Stimulated activated CD4-positive, alpha-beta T cell treated with anti-CD3 and anti-CD28 coated beads, Interleukin-15, amount 100 ng/mL, for 48 hours (primary cell): ENCODE measurements around the gene METAP1D.

ENCODE experiments used
- DNase-seq, 2 donors: peaks; one replicate each; pipeline ENCODE4 v3.0.0-alpha.2; 2020; ENCODE audit warnings: low read depth in 2 of 2

Gene METAP1D

DNA sequence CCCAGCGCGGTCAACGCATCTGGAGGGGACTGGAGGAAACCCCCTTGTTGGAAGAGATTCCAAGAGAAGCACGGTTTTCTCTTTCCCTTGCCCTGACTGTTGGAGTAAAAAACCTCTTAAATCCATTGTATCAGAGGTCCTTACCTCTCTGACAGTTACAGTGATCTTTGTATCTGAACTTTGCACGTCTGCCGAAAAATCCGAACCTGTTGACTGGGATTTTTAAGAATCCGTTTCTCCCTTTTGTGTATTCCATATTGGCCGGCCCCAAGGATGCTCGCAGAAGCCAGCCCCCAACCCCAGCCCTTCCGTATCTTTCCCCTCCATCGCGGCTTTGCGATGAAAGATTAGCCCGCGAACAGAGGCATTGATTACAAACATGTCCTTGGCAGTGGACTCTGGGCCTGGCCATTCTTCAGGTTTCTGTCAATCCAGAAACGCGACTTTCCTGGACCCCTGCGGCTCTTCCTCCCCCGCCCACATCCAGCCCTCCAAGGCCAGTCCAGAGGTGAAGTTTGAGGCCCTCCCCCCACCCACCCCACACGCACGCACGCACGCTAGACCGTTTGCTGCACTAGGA is 81.0 kb downstream of the METAP1D start:
- no peak for DNase-seq

GRCh38 chr2:172081221-172082022 is 81.7 kb downstream of the METAP1D start:
- DNase-seq, result no peak

DNA sequence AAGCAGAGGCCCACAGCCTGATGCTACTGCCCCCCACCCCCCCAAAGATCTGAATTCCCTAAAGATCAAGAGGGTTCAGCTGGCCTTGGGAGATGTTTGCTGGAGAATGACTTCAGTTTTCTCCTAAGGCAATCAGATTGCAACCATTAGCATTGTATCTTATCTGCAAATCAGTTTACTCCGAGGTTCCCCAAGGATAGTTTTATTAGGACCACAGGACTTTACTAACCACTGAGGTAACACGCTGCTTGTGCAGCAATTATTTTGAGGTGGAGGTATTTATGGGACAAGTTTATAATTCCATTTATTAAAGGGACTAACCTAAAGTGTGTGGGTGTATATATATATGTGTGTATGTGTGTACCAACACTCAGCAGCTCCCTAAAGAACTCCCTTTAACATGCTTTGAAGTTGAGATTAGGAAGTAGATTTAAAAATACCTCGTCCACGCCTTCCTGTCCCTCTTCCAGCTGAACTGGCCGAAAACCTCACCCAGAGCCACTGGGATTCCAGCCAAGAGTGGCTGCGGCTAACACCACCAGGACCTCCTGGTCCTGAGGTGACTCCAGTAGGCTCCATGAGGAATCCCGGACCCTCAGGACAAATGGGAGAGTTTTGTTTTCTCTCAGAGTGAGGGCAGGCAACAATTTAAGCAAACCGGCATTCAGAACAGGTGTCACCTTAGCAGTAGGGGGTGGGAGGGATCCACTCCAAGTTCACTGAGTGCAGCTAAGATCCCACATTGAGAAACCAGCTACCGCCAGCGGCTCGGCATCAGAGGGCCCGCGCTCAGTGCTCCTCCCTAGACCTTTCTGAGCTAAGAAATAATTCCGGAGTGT is 82.6 kb downstream of the METAP1D start:
- no peak for DNase-seq

DNA sequence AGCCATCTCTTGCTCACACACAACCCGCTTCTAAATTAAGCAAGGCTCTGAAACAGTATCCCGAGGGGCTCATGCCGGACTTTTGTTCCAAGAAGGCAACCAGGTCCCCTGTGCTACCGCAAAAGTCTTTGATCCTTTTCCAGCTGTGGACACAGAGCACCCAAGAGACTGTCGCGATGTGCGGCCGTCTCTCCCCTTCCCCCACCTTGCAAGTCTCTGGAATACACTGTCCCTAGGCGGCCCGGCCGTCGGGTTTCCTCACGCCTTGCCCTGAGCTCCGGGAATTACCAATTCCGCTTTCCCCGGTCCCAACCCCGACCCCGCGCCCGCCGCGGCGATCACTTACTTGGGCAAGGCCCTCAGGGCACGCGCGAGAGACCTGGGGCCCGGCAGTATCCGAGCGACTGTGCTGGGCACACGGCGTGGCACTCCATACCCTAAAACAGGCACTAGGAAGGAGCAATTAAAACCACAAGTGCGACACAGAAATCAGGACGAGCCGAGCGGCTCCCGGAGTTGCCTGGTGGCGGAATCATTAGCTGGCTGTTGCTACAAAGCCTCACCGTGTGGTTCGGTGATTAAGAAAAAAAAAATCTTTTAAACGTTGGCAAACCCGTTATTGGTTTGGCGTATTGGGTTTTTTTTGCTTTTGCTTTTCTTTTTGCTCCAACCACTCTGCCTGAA is 83.3 kb downstream of the METAP1D start:
- DNase-seq, result no peak

GRCh38 chr2:172083628-172084394 is 84.1 kb downstream of the METAP1D start:
- no peak for DNase-seq

DNA sequence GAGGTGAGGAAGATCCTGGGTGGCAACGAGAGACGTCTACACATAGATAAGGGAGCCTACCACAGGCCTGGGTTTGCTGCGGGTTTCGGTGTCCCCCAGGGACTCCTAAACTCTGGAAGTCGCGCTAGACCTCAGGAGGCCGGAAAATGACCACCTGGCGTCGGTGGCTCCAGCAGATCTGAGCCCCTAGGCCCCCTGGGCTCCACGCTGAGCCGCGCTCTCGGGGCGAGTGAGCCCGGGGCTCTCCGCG is 84.6 kb downstream of the METAP1D start:
- no peak for DNase-seq

- peak in 1 of 2 donors; percentile 52 for DNase-seq
Measured at GRCh38 chr2:172084645-172085459, 85.1 kb downstream of the METAP1D start.

- no peak for DNase-seq
Measured at GRCh38 chr2:172085460-172086159, 85.9 kb downstream of the METAP1D start, which contains the start of gene DLX1. Gene DLX1 (plus strand): TSS chr2:172085507. CDS start chr2:172085678, 171 bp downstream.

- no peak for DNase-seq
Measured at GRCh38 chr2:172086241-172087206, 86.8 kb downstream of the METAP1D start.

- DNase-seq, result no peak
Measured at GRCh38 chr2:172087207-172087779, 87.5 kb downstream of the METAP1D start.

GRCh38 chr2:172087780-172088244 is 88.1 kb downstream of the METAP1D start:
- DNase-seq, result no peak

DNA sequence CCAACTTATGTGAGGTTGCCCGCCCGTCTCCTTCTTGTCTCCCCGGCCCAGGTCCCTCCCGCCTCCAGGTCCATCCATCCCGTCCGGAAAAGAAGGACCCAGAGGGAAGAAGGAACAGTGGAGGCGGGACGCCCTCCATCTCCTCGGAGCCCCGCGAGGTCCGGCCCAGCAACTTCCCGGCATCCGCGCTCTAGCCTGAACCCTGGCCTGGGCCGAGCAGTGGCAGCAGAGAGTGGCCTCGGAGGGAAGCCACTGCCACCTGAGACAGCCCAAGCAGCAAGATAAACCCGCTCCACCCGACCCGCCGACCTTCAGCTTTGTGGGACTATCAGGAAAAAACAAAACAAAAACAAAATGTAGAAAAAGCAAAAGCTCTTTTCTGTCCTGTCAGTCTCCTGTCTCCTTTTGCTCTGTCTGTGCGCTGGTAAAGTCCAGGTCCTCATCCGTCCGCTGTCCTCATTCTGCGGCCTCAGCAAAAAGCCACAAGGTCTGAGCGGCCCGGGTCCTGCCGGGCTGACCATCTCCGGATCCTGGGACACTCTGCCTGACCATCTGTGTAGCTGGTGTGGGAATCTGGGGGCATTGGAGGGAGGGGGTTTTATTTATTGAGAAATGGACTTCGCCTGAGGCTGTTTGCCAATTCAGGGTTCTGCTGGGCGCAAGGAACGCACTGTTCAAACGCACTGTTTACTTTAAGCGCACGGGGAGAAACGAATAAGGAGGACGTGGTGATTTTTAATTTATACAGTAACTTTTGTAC is 88.7 kb downstream of the METAP1D start:
- no peak for DNase-seq

DNA sequence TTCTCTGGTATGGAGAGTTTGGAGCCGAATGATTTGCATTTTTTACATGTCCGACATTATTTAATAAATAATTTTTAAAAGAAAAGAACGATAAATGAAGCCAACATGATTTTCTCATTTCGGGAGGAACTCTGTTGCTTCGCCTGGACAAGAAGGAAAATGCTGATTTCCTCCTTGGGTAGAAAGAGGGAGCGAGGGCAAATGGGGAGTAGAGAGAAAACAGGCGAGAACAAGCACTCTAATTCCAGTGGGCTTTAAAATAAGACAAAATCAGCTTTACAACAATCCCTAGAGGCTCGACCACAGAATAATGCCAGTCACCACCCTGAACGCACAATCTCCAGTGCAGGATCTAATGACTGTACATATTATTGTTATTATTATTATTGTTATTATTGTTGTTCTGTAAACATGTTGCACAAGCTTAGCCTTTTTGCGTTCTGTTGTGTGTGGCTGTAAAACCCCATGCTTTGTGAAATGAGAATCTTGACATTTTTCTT is 89.3 kb downstream of the METAP1D start:
- DNase-seq, result no peak

DNA sequence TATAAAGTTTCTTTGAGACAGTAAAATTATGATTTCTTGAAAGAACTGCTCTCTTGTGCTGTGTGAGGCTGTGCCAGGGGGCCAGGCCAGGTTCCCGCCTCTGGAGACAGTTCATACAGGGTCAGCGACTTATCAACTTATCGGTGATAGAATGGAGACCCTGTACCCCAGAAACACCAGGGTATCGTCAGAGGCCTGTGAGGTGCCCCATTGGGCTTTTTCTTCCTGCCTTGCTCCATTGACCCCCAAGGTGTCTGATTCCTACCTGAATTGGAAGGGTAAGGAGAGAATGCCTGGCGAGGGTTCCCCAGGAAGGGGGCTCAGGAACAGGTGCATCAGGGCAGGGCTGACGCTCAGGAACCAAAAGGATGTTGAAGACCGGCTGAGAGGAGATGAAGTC is 89.9 kb downstream of the METAP1D start:
- DNase-seq, result no peak

GRCh38 chr2:172090044-172090961 is 90.5 kb downstream of the METAP1D start:
- DNase-seq, result no peak

- DNase-seq, result no peak
Measured at GRCh38 chr2:172091000-172091641, 91.4 kb downstream of the METAP1D start.
